B cell (primary cell): Measurements from ENCODE around the gene DUSP15. TPM values are rescaled to one million over a fixed set of nuclear protein-coding genes. Genes with fewer than 3 reads are reported as not detected.

Experiments
- ATAC-seq: fragments of 200-7000 bp; cut with Tn5 transposase; one replicate; pipeline ENCODE4 v1.10.0; 2021; ENCODE audit warnings: low read depth, mild to moderate bottlenecking, moderate number of reproducible peaks, moderate library complexity
- CTCF ChIA-PET: fragments of 350-600 bp; sonication (Branson Sonifier 250); formaldehyde crosslinking; loops from one replicate; lab custom pipeline; 2021; ENCODE audit warnings: antibody characterized with exemption, inconsistent platforms; lab: Charles Lee
- POLR2A ChIA-PET: fragments of 350-600 bp; sonication (Branson Sonifier 250); formaldehyde crosslinking; loops from one replicate; lab custom pipeline; 2021; ENCODE audit warnings: antibody characterized with exemption; lab: Charles Lee
- DNase-seq: peaks from one replicate; pipeline ENCODE4 v3.0.0; 2013
- H2AFZ ChIP-seq: 2 replicates; pipeline ENCODE4 v1.6.1; 2012; ENCODE audit warnings: mild to moderate bottlenecking, low read depth, low read length; ENCODE audit not compliant: insufficient read depth, poor library complexity, severe bottlenecking
- H3K27ac ChIP-seq, 2 donors: 1 replicate in 1 of 2; 2 replicates in 1 of 2; pipeline ENCODE4 v1.5.1; 2012 to 2013; ENCODE audit warnings: low read length in 2 of 2, mild to moderate bottlenecking in 2 of 2, moderate library complexity in 1 of 2
- H3K27me3 ChIP-seq, 4 experiments: fragments of 200-600 bp in 1 of 4; sonication (generic) in 1 of 4; replicated peaks in 1 of 4; 1 replicate in 2 of 4; 2 replicates in 2 of 4; pipeline versions ENCODE4 v1.6.1 to v1.7.0; 2013 to 2016; ENCODE audit warnings: low read length in 3 of 4, mild to moderate bottlenecking in 2 of 4, mixed read lengths in 1 of 4, moderate library complexity in 1 of 4; ENCODE audit not compliant: insufficient read depth in 4 of 4, control insufficient read depth in 3 of 4; ENCODE audit errors: control extremely low read depth in 1 of 4
- H3K36me3 ChIP-seq, 2 experiments: replicated peaks in 1 of 2; 1 replicate in 1 of 2; 2 replicates in 1 of 2; pipeline versions ENCODE4 v1.6.1 to v1.7.1; 2013; ENCODE audit warnings: low read length in 1 of 2; ENCODE audit not compliant: insufficient read depth in 2 of 2, control insufficient read depth in 1 of 2; ENCODE audit errors: control extremely low read depth in 1 of 2, extremely low read depth in 1 of 2
- H3K4me1 ChIP-seq, 2 donors: fragments of 200-600 bp in 1 of 2; sonication (generic) in 1 of 2; 1 replicate in 1 of 2; 2 replicates in 1 of 2; pipeline versions ENCODE4 v1.5.1 to v1.6.1; 2013 to 2017; ENCODE audit warnings: low read length in 2 of 2; ENCODE audit not compliant: control insufficient read depth in 2 of 2, insufficient read depth in 2 of 2
- H3K4me2 ChIP-seq: replicated peaks from 2 replicates; pipeline ENCODE3; 2012; ENCODE audit warnings: mild to moderate bottlenecking, low read depth, low read length; ENCODE audit not compliant: poor library complexity, severe bottlenecking
- H3K4me3 ChIP-seq, 5 experiments: fragments of 200-600 bp in 1 of 5; sonication (generic) in 1 of 5; 1 replicate in 3 of 5; 2 replicates in 2 of 5; pipeline versions ENCODE4 v1.5.1 to v1.7.0; 2011 to 2016; ENCODE audit warnings: low read length in 4 of 5, mild to moderate bottlenecking in 4 of 5, low read depth in 2 of 5, control low read depth in 1 of 5, moderate library complexity in 1 of 5; ENCODE audit not compliant: insufficient read depth in 1 of 5; ENCODE audit errors: control extremely low read depth in 1 of 5, extremely low read depth in 1 of 5
- H3K79me2 ChIP-seq: fragments of 200-600 bp; sonication (generic); one replicate; pipeline ENCODE4 v1.6.0; 2016; ENCODE audit warnings: low read length; ENCODE audit not compliant: control insufficient read depth, insufficient read depth
- H3K9ac ChIP-seq: fragments of 200-600 bp; sonication (generic); 2 replicates; pipeline ENCODE4 v1.6.1; 2017; ENCODE audit warnings: mild to moderate bottlenecking, low read length, moderate library complexity
- H3K9me3 ChIP-seq, 3 donors: one replicate each; pipeline versions ENCODE4 v1.6.1 to v1.7.1; 2013; ENCODE audit warnings: low read length in 2 of 3; ENCODE audit not compliant: control insufficient read depth in 2 of 3, insufficient read depth in 1 of 3; ENCODE audit errors: control extremely low read depth in 1 of 3
- H4K20me1 ChIP-seq: 2 replicates; pipeline ENCODE4 v1.6.0; 2012; ENCODE audit warnings: mild to moderate bottlenecking, low read length; ENCODE audit not compliant: insufficient read depth, control insufficient read depth, poor library complexity, severe bottlenecking
- H3K27ac Mint-ChIP-seq: one replicate; pipeline ENCODE4 v1.8.0; 2021; ENCODE audit warnings: mixed read lengths
- H3K27me3 Mint-ChIP-seq: one replicate; pipeline ENCODE4 v1.8.0; 2021; ENCODE audit warnings: mixed read lengths
- H3K4me1 Mint-ChIP-seq: one replicate; pipeline ENCODE4 v1.8.0; 2021; ENCODE audit warnings: mixed read lengths
- H3K4me3 Mint-ChIP-seq: one replicate; pipeline ENCODE4 v1.8.0; 2021; ENCODE audit warnings: mixed read lengths
- H3K9me3 Mint-ChIP-seq: one replicate; pipeline ENCODE4 v1.8.0; 2022; ENCODE audit warnings: mixed read lengths; ENCODE audit not compliant: insufficient read depth
- EZH2 ChIP-seq: IDR thresholded peaks from 2 replicates; pipeline ENCODE4 v1.6.1; 2012; ENCODE audit warnings: borderline replicate concordance, low read depth, mild to moderate bottlenecking, moderate library complexity, low read length; ENCODE audit not compliant: insufficient read depth, poor library complexity, severe bottlenecking
- WGBS: methylation state at CpG from one replicate; pipeline ENCODE4 v1.1.5; 2013; ENCODE audit warnings: missing lambda C conversion rate; ENCODE audit not compliant: insufficient coverage; 5-methylcytosine and 5-hydroxymethylcytosine counted together
- intact Hi-C: fragments of 100-400 bp; cut with micrococcal nuclease; formaldehyde crosslinking; loops from one replicate; pipeline ENCODE4 v1.10.0; 2022
- polyA plus RNA-seq: library from polyadenylated mRNA; depleted of rRNA; stranded (reverse); fragments of >200 nt; gene quantifications from 2 replicates; pipeline ENCODE4 v1.2.3, GENCODE V29; 2012
- total RNA-seq, 2 donors: library from RNA; stranded (reverse); fragments of 120-200 nt in 1 of 2; gene quantifications; 1 replicate in 1 of 2; 2 replicates in 1 of 2; pipeline versions ENCODE4 v1.2.3 to v1.2.4, GENCODE V29; 2013 to 2022
- TF ChIP-seq, protein P1 (sequence below): fragments of 200-600 bp; IDR thresholded peaks from one replicate; pipeline ENCODE4 v1.8.0; 2022; ENCODE audit warnings: antibody characterized with exemption, mild to moderate bottlenecking

The DUSP15 gene
- total and polyA plus RNA-seq, 2 donors (not counting 1 experiment from before 2014, with no cell fraction given) = 0.78 to 3.3 TPM

- no peak for TF ChIP-seq EZH2
- TF ChIP-seq, protein P1, sequence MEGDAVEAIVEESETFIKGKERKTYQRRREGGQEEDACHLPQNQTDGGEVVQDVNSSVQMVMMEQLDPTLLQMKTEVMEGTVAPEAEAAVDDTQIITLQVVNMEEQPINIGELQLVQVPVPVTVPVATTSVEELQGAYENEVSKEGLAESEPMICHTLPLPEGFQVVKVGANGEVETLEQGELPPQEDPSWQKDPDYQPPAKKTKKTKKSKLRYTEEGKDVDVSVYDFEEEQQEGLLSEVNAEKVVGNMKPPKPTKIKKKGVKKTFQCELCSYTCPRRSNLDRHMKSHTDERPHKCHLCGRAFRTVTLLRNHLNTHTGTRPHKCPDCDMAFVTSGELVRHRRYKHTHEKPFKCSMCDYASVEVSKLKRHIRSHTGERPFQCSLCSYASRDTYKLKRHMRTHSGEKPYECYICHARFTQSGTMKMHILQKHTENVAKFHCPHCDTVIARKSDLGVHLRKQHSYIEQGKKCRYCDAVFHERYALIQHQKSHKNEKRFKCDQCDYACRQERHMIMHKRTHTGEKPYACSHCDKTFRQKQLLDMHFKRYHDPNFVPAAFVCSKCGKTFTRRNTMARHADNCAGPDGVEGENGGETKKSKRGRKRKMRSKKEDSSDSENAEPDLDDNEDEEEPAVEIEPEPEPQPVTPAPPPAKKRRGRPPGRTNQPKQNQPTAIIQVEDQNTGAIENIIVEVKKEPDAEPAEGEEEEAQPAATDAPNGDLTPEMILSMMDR = no peak
- Histone ChIP-seq H3K27ac (no peak overlapping the region), H3K4me1 (peaks cover 5 to 6% of the 10 kb centered on the region in 2 donors), H3K9me3 (no peaks in the 10 kb centered on the region), H3K9ac (no peak overlapping the region), H3K4me2 (no peak overlapping the region), H2AFZ (no peak overlapping the region), H3K79me2 (no peaks in the 10 kb centered on the region), H4K20me1 (no peaks in the 10 kb centered on the region), H3K36me3 (no peaks in the 10 kb centered on the region), H3K27me3 (no peaks in the 10 kb centered on the region), H3K4me3 (no peak overlapping the region)
- Mint-ChIP-seq H3K4me1 (peaks cover 10% of the 10 kb centered on the region), H3K9me3 (no peaks in the 10 kb centered on the region), H3K27ac (no peak overlapping the region), H3K4me3 (no peak overlapping the region), H3K27me3 (no peaks in the 10 kb centered on the region)
- intact Hi-C loops = no loop called here
- DNase-seq = no peak
- WGBS = 95% methylated on average over 4 of the region's 6 CpGs
- ChIA-PET POLR2A (no interaction called here), CTCF (interaction anchor here (1.0 kb wide), 1 partner anchor 170 kb away, joined by 3 read pairs; no protein-coding TSS in a partner anchor)
- ATAC-seq = no peak
These were observed 39.1 kb downstream of the DUSP15 start for GRCh38 chr20:31831211-31831610.

DNA sequence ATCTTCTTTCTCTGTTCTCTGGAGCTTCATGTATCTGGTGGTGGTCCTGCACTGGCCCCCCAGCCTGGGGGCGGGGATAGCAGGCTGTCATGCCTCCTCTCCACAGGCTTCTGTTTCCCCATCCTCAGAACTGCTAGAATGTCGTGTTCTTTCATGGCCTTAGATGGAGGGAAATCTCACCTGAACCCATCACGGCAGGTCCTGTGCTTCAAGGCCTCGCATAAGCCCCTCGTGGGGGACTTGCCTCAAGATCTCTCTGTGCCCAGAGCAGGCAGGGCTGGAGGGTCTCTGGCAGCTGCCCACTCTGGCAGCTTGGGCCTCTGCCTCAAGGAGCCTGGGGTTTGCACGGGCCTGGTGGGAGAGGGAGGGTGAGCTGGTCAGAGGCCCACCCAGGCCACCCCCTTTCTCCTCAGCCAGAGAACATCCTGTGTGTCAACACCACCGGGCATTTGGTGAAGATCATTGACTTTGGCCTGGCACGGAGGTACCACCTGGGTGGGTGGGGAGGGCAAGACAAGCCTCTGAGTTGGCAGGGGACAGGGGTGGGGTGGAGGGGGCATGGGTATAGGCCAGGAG lies 39.8 kb downstream of the DUSP15 start:
- intact Hi-C loops = no loop called here
- H3K27ac Mint-ChIP-seq = no peak overlapping the region
- H3K4me1 ChIP-seq = no peaks in the 10 kb centered on the region
- H4K20me1 ChIP-seq = no peaks in the 10 kb centered on the region
- H3K9me3 Mint-ChIP-seq = no peaks in the 10 kb centered on the region
- no peak for ATAC-seq
- no peak overlapping the region for H2AFZ ChIP-seq
- H3K27me3 ChIP-seq = no peaks in the 10 kb centered on the region
- H3K27ac ChIP-seq = no peak overlapping the region
- H3K27me3 Mint-ChIP-seq = no peaks in the 10 kb centered on the region
- ChIA-PET CTCF (interaction anchor here (0.9 to 1.4 kb wide), 3 partner anchors 13 to 46 kb away, joined by 3 to 6 read pairs (median 3); no protein-coding TSS in a partner anchor), POLR2A (no interaction called here)
- no peak overlapping the region for H3K4me2 ChIP-seq
- no peaks in the 10 kb centered on the region for H3K79me2 ChIP-seq
- no peak overlapping the region for H3K9ac ChIP-seq
- H3K4me1 Mint-ChIP-seq = peaks cover 4% of the 10 kb centered on the region
- H3K36me3 ChIP-seq = no peaks in the 10 kb centered on the region
- no peak overlapping the region for H3K4me3 Mint-ChIP-seq
- TF ChIP-seq, protein P1 = no peak
- TF ChIP-seq EZH2 = no peak
- 89% methylated on average over 4 of the region's 8 CpGs for WGBS
- no peak overlapping the region for H3K4me3 ChIP-seq
- H3K9me3 ChIP-seq = no peaks in the 10 kb centered on the region
- no peak for DNase-seq
